Stomach smooth muscle (tissue), 2 donors: Measurements from ENCODE around the gene MPRIP.
"Not testable (repeated sequence)": the region's sequence is repeated elsewhere in the genome, so short reads cannot be mapped to it uniquely, and the experiment has no call there.

Source experiments
- H3K27ac ChIP-seq: one replicate; pipeline ENCODE4 v1.7.0; 2013; ENCODE audit warnings: mild to moderate bottlenecking, low read length, inconsistent platforms
- H3K27me3 ChIP-seq, 2 donors: one replicate each; pipeline ENCODE4 v1.7.0; 2013; ENCODE audit warnings: low read length in 2 of 2; ENCODE audit not compliant: insufficient read depth in 2 of 2, control insufficient read depth in 1 of 2
- H3K36me3 ChIP-seq, 2 donors: one replicate each; pipeline ENCODE4 v1.7.0; 2013; ENCODE audit warnings: low read length in 2 of 2; ENCODE audit not compliant: control insufficient read depth in 2 of 2, insufficient read depth in 2 of 2
- H3K4me1 ChIP-seq: one replicate; pipeline ENCODE4 v1.7.0; 2013; ENCODE audit warnings: low read length; ENCODE audit not compliant: control insufficient read depth, insufficient read depth
- H3K4me3 ChIP-seq, 2 donors: one replicate each; pipeline ENCODE4 v1.7.0; 2013; ENCODE audit warnings: low read length in 2 of 2
- H3K9ac ChIP-seq, 2 donors: one replicate each; pipeline ENCODE4 v1.7.0; 2013; ENCODE audit warnings: low read length in 2 of 2, mild to moderate bottlenecking in 1 of 2
- H3K9me3 ChIP-seq, 2 donors: one replicate each; pipeline ENCODE4 v1.7.0; 2013; ENCODE audit warnings: low read length in 2 of 2; ENCODE audit not compliant: control insufficient read depth in 2 of 2
- donor health status: healthy.
- donor health status: Pancreatic carcinoma.

The MPRIP gene

GRCh38 chr17:17131839-17132238 is 89.6 kb downstream of the MPRIP start:
- Histone ChIP-seq H3K27ac (no peak overlapping the region), H3K4me1 (peaks cover 18% of the 10 kb centered on the region), H3K9ac (no peak overlapping the region), H3K4me3 (no peak overlapping the region), H3K9me3 (no peaks in the 10 kb centered on the region), H3K36me3 (peaks cover 46 to 73% of the 10 kb centered on the region in 2 donors), H3K27me3 (no peaks in the 10 kb centered on the region)

- no peaks in the 10 kb centered on the region for H3K9me3 ChIP-seq
- peaks cover 47 to 68% of the 10 kb centered on the region in 2 donors for H3K36me3 ChIP-seq
- H3K27me3 ChIP-seq: no peaks in the 10 kb centered on the region
- H3K4me3 ChIP-seq: no peak overlapping the region
- peaks cover 11% of the 10 kb centered on the region for H3K4me1 ChIP-seq
- no peak overlapping the region for H3K9ac ChIP-seq
- no peak overlapping the region for H3K27ac ChIP-seq
Observed at GRCh38 chr17:17132746-17133145, 90.5 kb downstream of the MPRIP start.

- no peaks in the 10 kb centered on the region for H3K27me3 ChIP-seq
- peaks cover 4% of the 10 kb centered on the region for H3K4me1 ChIP-seq
- no peaks in the 10 kb centered on the region for H3K9me3 ChIP-seq
- no peak overlapping the region for H3K27ac ChIP-seq
- H3K9ac ChIP-seq: no peak overlapping the region
- peaks cover 57 to 70% of the 10 kb centered on the region in 2 donors for H3K36me3 ChIP-seq
- H3K4me3 ChIP-seq: no peak overlapping the region
Observed at GRCh38 chr17:17134051-17134956, 92.0 kb downstream of the MPRIP start.

- no peaks in the 10 kb centered on the region for H3K9me3 ChIP-seq
- no peaks in the 10 kb centered on the region for H3K27me3 ChIP-seq
- H3K36me3 ChIP-seq: peaks cover 59 to 72% of the 10 kb centered on the region in 2 donors
- H3K4me3 ChIP-seq: no peak overlapping the region
- no peaks in the 10 kb centered on the region for H3K4me1 ChIP-seq
- H3K27ac ChIP-seq: no peak overlapping the region
- no peak overlapping the region for H3K9ac ChIP-seq
Observed at GRCh38 chr17:17134957-17135333, 92.7 kb downstream of the MPRIP start.

- not testable (repeated sequence) for H3K9ac ChIP-seq, H3K27ac ChIP-seq, H3K27me3 ChIP-seq, H3K4me3 ChIP-seq, H3K9me3 ChIP-seq, H3K4me1 ChIP-seq
- H3K36me3 ChIP-seq: peaks cover 62 to 76% of the 10 kb centered on the region in 2 donors
Observed at GRCh38 chr17:17136221-17136620, 94.0 kb downstream of the MPRIP start.

GRCh38 chr17:17137731-17138585 is 95.7 kb downstream of the MPRIP start:
- H3K4me3 ChIP-seq: no peak overlapping the region
- H3K9ac ChIP-seq: no peak overlapping the region
- peaks cover 57 to 63% of the 10 kb centered on the region in 2 donors for H3K36me3 ChIP-seq
- no peaks in the 10 kb centered on the region for H3K27me3 ChIP-seq
- no peaks in the 10 kb centered on the region for H3K9me3 ChIP-seq
- peaks cover 14% of the 10 kb centered on the region for H3K4me1 ChIP-seq
- no peak overlapping the region for H3K27ac ChIP-seq

- Histone ChIP-seq H3K27ac (no peak overlapping the region), H3K4me3 (no peak overlapping the region), H3K36me3 (peaks cover 61 to 64% of the 10 kb centered on the region in 2 donors), H3K27me3 (no peaks in the 10 kb centered on the region), H3K9me3 (no peaks in the 10 kb centered on the region), H3K9ac (no peak overlapping the region), H3K4me1 (peaks cover 14% of the 10 kb centered on the region)
Observed at GRCh38 chr17:17139972-17140589, 97.8 kb downstream of the MPRIP start.

GRCh38 chr17:17140590-17140980 is 98.3 kb downstream of the MPRIP start:
- no peaks in the 10 kb centered on the region for H3K9me3 ChIP-seq
- H3K4me3 ChIP-seq: no peak overlapping the region
- peaks cover 60 to 63% of the 10 kb centered on the region in 2 donors for H3K36me3 ChIP-seq
- peaks cover 14% of the 10 kb centered on the region for H3K4me1 ChIP-seq
- H3K27ac ChIP-seq: no peak overlapping the region
- no peaks in the 10 kb centered on the region for H3K27me3 ChIP-seq
- no peak overlapping the region for H3K9ac ChIP-seq

- Histone ChIP-seq H3K4me1 (peaks cover 14% of the 10 kb centered on the region), H3K27me3 (no peaks in the 10 kb centered on the region), H3K36me3 (peaks cover 57 to 62% of the 10 kb centered on the region in 2 donors), H3K4me3 (no peak overlapping the region), H3K9me3 (no peaks in the 10 kb centered on the region), H3K27ac (no peak overlapping the region), H3K9ac (no peak overlapping the region)
Observed at GRCh38 chr17:17141279-17141678, 99.0 kb downstream of the MPRIP start.

- Histone ChIP-seq H3K9me3 (no peaks in the 10 kb centered on the region), H3K9ac (no peak overlapping the region), H3K36me3 (peaks cover 57 to 63% of the 10 kb centered on the region in 2 donors), H3K27me3 (no peaks in the 10 kb centered on the region), H3K27ac (no peak overlapping the region), H3K4me1 (peaks cover 14% of the 10 kb centered on the region), H3K4me3 (no peak overlapping the region)
Observed at GRCh38 chr17:17141860-17142552, 99.7 kb downstream of the MPRIP start.
